ENCODE measurements around the gene NMRK2.

Gene NMRK2

DNA sequence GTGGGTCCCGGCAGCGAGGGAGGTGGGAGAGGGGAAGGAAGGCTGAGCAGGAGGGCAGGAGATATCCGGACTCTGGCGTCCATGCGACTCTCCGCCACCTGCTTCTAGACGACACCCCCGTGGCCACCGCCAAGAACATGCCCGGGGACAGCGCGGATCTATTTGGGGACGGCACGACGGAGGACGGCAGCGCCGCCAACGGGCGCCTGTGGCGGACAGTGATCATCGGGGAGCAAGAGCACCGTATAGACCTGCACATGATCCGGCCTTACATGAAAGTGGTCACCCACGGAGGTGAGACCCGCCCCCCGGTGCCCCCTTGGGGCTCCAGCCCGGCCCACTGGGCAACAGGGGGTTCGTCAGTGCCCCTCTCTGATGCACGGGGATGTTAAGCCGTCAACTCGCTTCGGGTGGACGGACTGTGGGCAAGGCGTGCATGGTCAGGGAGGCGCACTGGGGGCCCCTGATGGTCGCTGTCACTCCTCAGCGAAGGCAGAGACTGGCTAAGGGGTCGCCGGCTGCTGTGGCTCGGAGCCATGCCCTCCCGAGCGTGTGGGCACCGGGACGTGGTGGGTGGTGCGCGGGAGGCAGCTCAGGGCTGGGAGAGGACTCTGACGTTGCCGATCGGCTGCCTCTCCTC is 25.1 kb upstream of the NMRK2 start:
- H3F3A ChIP-seq (ENCODE audit: control insufficient read depth, insufficient read depth), result no peaks in the 10 kb centered on the region
- no peaks in the 10 kb centered on the region for H3K79me2 ChIP-seq (ENCODE audit: control insufficient read depth, low read length)
- no peaks in the 10 kb centered on the region for H3K4me1 ChIP-seq (ENCODE audit: control insufficient read depth, low read length)
- H3K9me3 ChIP-seq (ENCODE audit: control insufficient read depth, insufficient read depth, low read length), result 0 out of 2 replicates have a peak, but pooled peaks cover 5% of the 10 kb centered on the region
- no peaks in the 10 kb centered on the region for H3K36me3 ChIP-seq (ENCODE audit: control insufficient read depth, low read length)
- no peaks in the 10 kb centered on the region for H3K27me3 ChIP-seq (ENCODE audit: control insufficient read depth, low read length)
- no peaks in the 10 kb centered on the region for H3K9me2 ChIP-seq (replicated peaks; ENCODE audit: control insufficient read depth, low read length)
- no peak overlapping the region for H3K4me2 ChIP-seq (ENCODE audit: low read length)
- TF ChIP-seq, protein P1, sequence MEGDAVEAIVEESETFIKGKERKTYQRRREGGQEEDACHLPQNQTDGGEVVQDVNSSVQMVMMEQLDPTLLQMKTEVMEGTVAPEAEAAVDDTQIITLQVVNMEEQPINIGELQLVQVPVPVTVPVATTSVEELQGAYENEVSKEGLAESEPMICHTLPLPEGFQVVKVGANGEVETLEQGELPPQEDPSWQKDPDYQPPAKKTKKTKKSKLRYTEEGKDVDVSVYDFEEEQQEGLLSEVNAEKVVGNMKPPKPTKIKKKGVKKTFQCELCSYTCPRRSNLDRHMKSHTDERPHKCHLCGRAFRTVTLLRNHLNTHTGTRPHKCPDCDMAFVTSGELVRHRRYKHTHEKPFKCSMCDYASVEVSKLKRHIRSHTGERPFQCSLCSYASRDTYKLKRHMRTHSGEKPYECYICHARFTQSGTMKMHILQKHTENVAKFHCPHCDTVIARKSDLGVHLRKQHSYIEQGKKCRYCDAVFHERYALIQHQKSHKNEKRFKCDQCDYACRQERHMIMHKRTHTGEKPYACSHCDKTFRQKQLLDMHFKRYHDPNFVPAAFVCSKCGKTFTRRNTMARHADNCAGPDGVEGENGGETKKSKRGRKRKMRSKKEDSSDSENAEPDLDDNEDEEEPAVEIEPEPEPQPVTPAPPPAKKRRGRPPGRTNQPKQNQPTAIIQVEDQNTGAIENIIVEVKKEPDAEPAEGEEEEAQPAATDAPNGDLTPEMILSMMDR (IDR thresholded peaks at IDR 0.05; ENCODE audit: low read depth, low read length, poor library complexity, severe bottlenecking), result no peak
- no peak for TF ChIP-seq EZH2phosphoT487 (IDR thresholded peaks at IDR 0.05; ENCODE audit: borderline replicate concordance, low read length)
- no peak overlapping the region for H3K27ac ChIP-seq (ENCODE audit: low read depth, low read length)
- H4K20me1 ChIP-seq (ENCODE audit: control insufficient read depth, insufficient read depth, low read depth, low read length), result no peaks in the 10 kb centered on the region
- no peak overlapping the region for H3K4me3 ChIP-seq (ENCODE audit: low read length)

DNA sequence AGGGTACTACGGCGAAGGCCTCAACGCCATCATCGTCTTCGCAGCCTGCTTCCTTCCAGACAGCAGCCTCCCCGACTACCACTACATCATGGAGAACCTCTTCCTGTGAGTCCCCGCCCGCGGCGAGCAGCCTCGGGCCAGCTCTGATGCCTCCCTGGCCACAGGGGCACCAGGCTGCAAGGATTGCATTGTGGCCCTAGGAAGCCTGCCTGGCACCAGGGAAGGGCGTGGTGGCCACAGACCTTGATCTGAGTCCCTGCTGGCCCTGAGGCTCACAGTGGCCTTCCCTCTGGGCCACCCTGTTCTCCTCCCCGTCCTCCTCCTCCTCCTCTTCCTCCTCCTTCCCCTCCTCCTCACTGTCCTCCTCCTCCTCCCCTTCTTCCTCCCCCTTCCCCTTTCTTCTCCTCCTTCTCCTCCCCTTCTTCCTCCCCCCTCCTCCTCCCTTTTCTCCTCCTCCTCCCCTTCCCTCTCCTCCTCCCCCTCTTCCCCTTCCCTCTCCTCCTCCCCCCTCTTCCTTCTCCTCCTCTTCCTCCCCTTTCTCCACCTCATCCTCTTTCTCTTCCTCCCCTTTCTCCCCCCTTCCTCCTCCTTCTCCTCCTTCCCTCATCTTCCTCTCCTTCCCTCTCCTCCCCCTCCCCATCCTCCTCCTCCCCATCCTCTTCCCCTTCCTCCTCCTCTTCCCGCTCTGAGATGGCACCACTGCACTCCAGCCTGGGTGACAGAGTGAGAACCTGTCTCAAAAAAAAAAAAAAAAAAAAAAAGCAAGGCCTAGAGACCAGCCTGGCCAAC is 24.4 kb upstream of the NMRK2 start:
- no peak overlapping the region for H3K27ac ChIP-seq (ENCODE audit: low read depth, low read length)
- H4K20me1 ChIP-seq (ENCODE audit: control insufficient read depth, insufficient read depth, low read depth, low read length), result no peaks in the 10 kb centered on the region
- no peaks in the 10 kb centered on the region for H3K79me2 ChIP-seq (ENCODE audit: control insufficient read depth, low read length)
- H3K9me3 ChIP-seq (ENCODE audit: control insufficient read depth, insufficient read depth, low read length), result 0 out of 2 replicates have a peak, but pooled peaks cover 5% of the 10 kb centered on the region
- no peaks in the 10 kb centered on the region for H3K9me2 ChIP-seq (replicated peaks; ENCODE audit: control insufficient read depth, low read length)
- H3F3A ChIP-seq (ENCODE audit: control insufficient read depth, insufficient read depth), result no peaks in the 10 kb centered on the region
- TF ChIP-seq, protein P1 (IDR thresholded peaks at IDR 0.05; ENCODE audit: low read depth, low read length, poor library complexity, severe bottlenecking), result no peak
- no peak for TF ChIP-seq EZH2phosphoT487 (IDR thresholded peaks at IDR 0.05; ENCODE audit: borderline replicate concordance, low read length)
- H3K27me3 ChIP-seq (ENCODE audit: control insufficient read depth, low read length), result no peaks in the 10 kb centered on the region
- no peaks in the 10 kb centered on the region for H3K4me1 ChIP-seq (ENCODE audit: control insufficient read depth, low read length)
- no peak overlapping the region for H3K4me2 ChIP-seq (ENCODE audit: low read length)
- H3K4me3 ChIP-seq (ENCODE audit: low read length), result no peak overlapping the region
- H3K36me3 ChIP-seq (ENCODE audit: control insufficient read depth, low read length), result no peaks in the 10 kb centered on the region

DNA sequence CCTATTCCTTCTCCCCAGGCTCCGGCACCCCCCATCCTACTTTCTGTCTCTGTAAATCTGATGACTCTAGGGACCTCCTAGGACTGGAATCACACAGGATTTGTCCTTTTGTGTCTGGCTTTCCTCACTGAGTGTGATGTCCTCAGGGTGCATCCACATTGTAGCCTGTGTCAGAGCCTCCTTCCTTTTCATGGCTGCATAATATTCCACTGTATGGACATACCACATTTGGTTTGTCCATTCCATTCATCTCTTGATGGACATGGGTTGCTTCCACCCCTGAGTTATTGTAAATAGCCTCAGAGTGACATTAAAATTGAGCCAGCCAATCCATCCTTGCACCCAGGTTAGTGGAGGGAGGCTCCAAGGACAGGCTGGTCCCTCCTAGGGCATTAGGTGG is 22.8 kb upstream of the NMRK2 start:
- TF ChIP-seq, protein P1 (IDR thresholded peaks at IDR 0.05; ENCODE audit: low read depth, low read length, poor library complexity, severe bottlenecking), result no peak
- no peak for TF ChIP-seq EZH2phosphoT487 (IDR thresholded peaks at IDR 0.05; ENCODE audit: borderline replicate concordance, low read length)
- Histone ChIP-seq H3K4me3 (ENCODE audit: low read length) (no peak overlapping the region), H3K9me3 (ENCODE audit: control insufficient read depth, insufficient read depth, low read length) (0 out of 2 replicates have a peak, but pooled peaks cover 5% of the 10 kb centered on the region), H3K27me3 (ENCODE audit: control insufficient read depth, low read length) (no peaks in the 10 kb centered on the region), H3K27ac (ENCODE audit: low read depth, low read length) (no peak overlapping the region), H4K20me1 (ENCODE audit: control insufficient read depth, insufficient read depth, low read depth, low read length) (no peaks in the 10 kb centered on the region), H3F3A (ENCODE audit: control insufficient read depth, insufficient read depth) (no peaks in the 10 kb centered on the region), H3K79me2 (ENCODE audit: control insufficient read depth, low read length) (no peaks in the 10 kb centered on the region), H3K36me3 (ENCODE audit: control insufficient read depth, low read length) (no peaks in the 10 kb centered on the region), H3K4me1 (ENCODE audit: control insufficient read depth, low read length) (no peaks in the 10 kb centered on the region), H3K9me2 (replicated peaks; ENCODE audit: control insufficient read depth, low read length) (no peaks in the 10 kb centered on the region), H3K4me2 (ENCODE audit: low read length) (no peak overlapping the region)

Data from DOHH2 (cell line).